Stimulated activated CD8-positive, alpha-beta memory T cell treated with anti-CD3 and anti-CD28 coated beads, Interleukin-2, amount 100 ng/mL, for 48 hours (primary cell): ENCODE results near the gene ADGB.
A peak's percentile ranks its signal among the peaks of the same experiment; 100 is the strongest.
"Not testable (repeated sequence)": the region's sequence is repeated elsewhere in the genome, so short reads cannot be mapped to it uniquely, and the experiment has no call there.

Experiments used
- DNase-seq, 2 donors: peaks; one replicate each; pipeline ENCODE4 v3.0.0-alpha.2; 2020; ENCODE audit warnings: low read depth in 2 of 2

The ADGB gene

GRCh38 chr6:146767632-146768031 lies 168.9 kb downstream of the ADGB start:
- DNase-seq = no peak

GRCh38 chr6:146768722-146769121 lies 169.9 kb downstream of the ADGB start:
- no peak for DNase-seq

GRCh38 chr6:146770275-146770964 lies 171.6 kb downstream of the ADGB start:
- no peak for DNase-seq

GRCh38 chr6:146770965-146771735 lies 172.4 kb downstream of the ADGB start:
- peak; percentile 6 to 18 for DNase-seq

- no peak for DNase-seq
These were observed 176.4 kb downstream of the ADGB start for GRCh38 chr6:146775220-146775619.

GRCh38 chr6:146781836-146782235 lies 183.1 kb downstream of the ADGB start:
- no peak for DNase-seq

GRCh38 chr6:146785001-146785585 lies 186.3 kb downstream of the ADGB start:
- no peak for DNase-seq

GRCh38 chr6:146787876-146788508 lies 189.2 kb downstream of the ADGB start:
- DNase-seq = no peak

GRCh38 chr6:146790561-146791091 lies 191.9 kb downstream of the ADGB start:
- no peak for DNase-seq

GRCh38 chr6:146791930-146792329 lies 193.2 kb downstream of the ADGB start:
- no peak for DNase-seq

GRCh38 chr6:146793218-146793617 lies 194.4 kb downstream of the ADGB start:
- DNase-seq = not testable (repeated sequence)

GRCh38 chr6:146795479-146796133 lies 196.8 kb downstream of the ADGB start:
- no peak for DNase-seq

GRCh38 chr6:146803167-146803566 lies 204.4 kb downstream of the ADGB start:
- not testable (repeated sequence) for DNase-seq

GRCh38 chr6:146803601-146804000 lies 204.8 kb downstream of the ADGB start:
- DNase-seq = no peak

GRCh38 chr6:146805546-146806325 lies 207.0 kb downstream of the ADGB start:
- no peak for DNase-seq

GRCh38 chr6:146809014-146809413 lies 210.2 kb downstream of the ADGB start:
- DNase-seq = not testable (repeated sequence)

GRCh38 chr6:146812811-146813321 lies 214.1 kb downstream of the ADGB start:
- DNase-seq = not testable (repeated sequence)

- no peak for DNase-seq
These were observed 214.8 kb downstream of the ADGB start for GRCh38 chr6:146813554-146813953.

GRCh38 chr6:146814148-146814750 lies 215.5 kb downstream of the ADGB start:
- DNase-seq = no peak
